BLaER1 treated with 17β-estradiol and CSF1 and Interleukin-3, amounts not matched to agents 10 nM and 100 nM (cell line): ENCODE results near the gene PDGFC.

Source experiments
- H3K27ac ChIP-seq, 11 experiments: shearing (Covaris generic); formaldehyde crosslinking; 2 replicates each; pipeline ENCODE4 v1.8.1; 2022
- H3K27me3 ChIP-seq, 11 experiments: shearing (Covaris generic); formaldehyde crosslinking; 2 replicates each; pipeline ENCODE4 v1.8.1; 2022
- H3K36me3 ChIP-seq, 11 experiments: shearing (Covaris generic); formaldehyde crosslinking; 2 replicates each; pipeline ENCODE4 v1.8.1; 2022
- H3K4me1 ChIP-seq, 10 experiments: shearing (Covaris generic); formaldehyde crosslinking; 2 replicates each; pipeline ENCODE4 v1.8.1; 2022
- H3K4me2 ChIP-seq, 11 experiments: shearing (Covaris generic); formaldehyde crosslinking; 2 replicates each; pipeline ENCODE4 v1.8.1; 2022
- H3K4me3 ChIP-seq, 10 experiments: shearing (Covaris generic); formaldehyde crosslinking; 2 replicates each; pipeline ENCODE4 v1.8.1; 2022
- H3K9ac ChIP-seq, 11 experiments: shearing (Covaris generic); formaldehyde crosslinking; 2 replicates each; pipeline ENCODE4 v1.8.1; 2022
- H3K9me3 ChIP-seq, 11 experiments: shearing (Covaris generic); formaldehyde crosslinking; replicated peaks in 1 of 11; 2 replicates each; pipeline ENCODE4 v1.8.1; 2022
- H4K20me1 ChIP-seq, 11 experiments: shearing (Covaris generic); formaldehyde crosslinking; 2 replicates each; pipeline ENCODE4 v1.8.1; 2022
- Cebpa-rat ChIP-seq, 11 experiments: shearing (Covaris generic); IDR thresholded peaks; 2 replicates each; pipeline ENCODE4 v1.8.1; 2022

Gene PDGFC

GRCh38 chr4:156889616-156890594 lies 81.7 kb downstream of the PDGFC start:
- Histone ChIP-seq H3K4me2 (no peak overlapping the region), H3K4me3 (no peak overlapping the region), H4K20me1 (no peaks in the 10 kb centered on the region), H3K4me1 (0 out of 20 replicates have a peak, but pooled peaks cover 0 to 5% (median 0%) of the 10 kb centered on the region in 10 experiments), H3K9ac (no peak overlapping the region), H3K27me3 (no peaks in the 10 kb centered on the region), H3K9me3 (peaks cover 0 to 7% (median 0%) of the 10 kb centered on the region in 11 experiments; a peak in 1 of 22 replicates), H3K36me3 (no peaks in the 10 kb centered on the region), H3K27ac (no peak overlapping the region)
- no peak for TF ChIP-seq Cebpa-rat (IDR thresholded peaks at IDR 0.05)

- Histone ChIP-seq H3K4me2 (no peak overlapping the region), H4K20me1 (no peaks in the 10 kb centered on the region), H3K9me3 (peaks cover 0 to 7% (median 0%) of the 10 kb centered on the region in 11 experiments; a peak in 1 of 22 replicates), H3K4me3 (no peak overlapping the region), H3K4me1 (0 out of 20 replicates have a peak, but pooled peaks cover 0 to 5% (median 0%) of the 10 kb centered on the region in 10 experiments), H3K27me3 (no peaks in the 10 kb centered on the region), H3K36me3 (no peaks in the 10 kb centered on the region), H3K9ac (no peak overlapping the region), H3K27ac (no peak overlapping the region)
- no peak for TF ChIP-seq Cebpa-rat (IDR thresholded peaks at IDR 0.05)
Measured at GRCh38 chr4:156888762-156889161, 82.8 kb downstream of the PDGFC start.

GRCh38 chr4:156886481-156886880 lies 85.1 kb downstream of the PDGFC start:
- Histone ChIP-seq H3K36me3 (no peaks in the 10 kb centered on the region), H3K27me3 (no peaks in the 10 kb centered on the region), H3K9ac (no peak overlapping the region), H4K20me1 (no peaks in the 10 kb centered on the region), H3K27ac (no peak overlapping the region), H3K9me3 (peaks cover 0 to 7% (median 0%) of the 10 kb centered on the region in 11 experiments; a peak in 1 of 22 replicates), H3K4me2 (no peak overlapping the region), H3K4me3 (no peak overlapping the region), H3K4me1 (0 out of 20 replicates have a peak, but pooled peaks cover 0 to 5% (median 0%) of the 10 kb centered on the region in 10 experiments)
- no peak for TF ChIP-seq Cebpa-rat (IDR thresholded peaks at IDR 0.05)

- Histone ChIP-seq H3K9ac (no peak overlapping the region), H3K27ac (no peak overlapping the region), H3K27me3 (no peaks in the 10 kb centered on the region), H3K4me1 (0 out of 20 replicates have a peak, but pooled peaks cover 0 to 5% (median 0%) of the 10 kb centered on the region in 10 experiments), H4K20me1 (no peaks in the 10 kb centered on the region), H3K4me2 (no peak overlapping the region), H3K36me3 (no peaks in the 10 kb centered on the region), H3K4me3 (no peak overlapping the region), H3K9me3 (peaks cover 0 to 7% (median 0%) of the 10 kb centered on the region in 11 experiments; a peak in 1 of 22 replicates)
- TF ChIP-seq Cebpa-rat (IDR thresholded peaks at IDR 0.05): no peak
Measured at GRCh38 chr4:156885374-156885773, 86.2 kb downstream of the PDGFC start.

- H3K27me3 ChIP-seq: no peaks in the 10 kb centered on the region
- no peak overlapping the region for H3K9ac ChIP-seq
- H3K4me2 ChIP-seq: no peak overlapping the region
- H3K9me3 ChIP-seq: peaks cover 0 to 7% (median 0%) of the 10 kb centered on the region in 11 experiments; a peak in 1 of 22 replicates
- no peak overlapping the region for H3K27ac ChIP-seq
- no peaks in the 10 kb centered on the region for H4K20me1 ChIP-seq
- H3K4me3 ChIP-seq: no peak overlapping the region
- no peaks in the 10 kb centered on the region for H3K36me3 ChIP-seq
- 0 out of 20 replicates have a peak, but pooled peaks cover 0 to 5% (median 0%) of the 10 kb centered on the region in 10 experiments for H3K4me1 ChIP-seq
- no peak for TF ChIP-seq Cebpa-rat (IDR thresholded peaks at IDR 0.05)
Measured at GRCh38 chr4:156884183-156884582, 87.4 kb downstream of the PDGFC start.

GRCh38 chr4:156875704-156876103 lies 95.9 kb downstream of the PDGFC start:
- Histone ChIP-seq H3K4me2 (no peak overlapping the region), H3K9me3 (no peaks in the 10 kb centered on the region), H3K27ac (no peak overlapping the region), H3K36me3 (no peaks in the 10 kb centered on the region), H3K4me3 (no peak overlapping the region), H4K20me1 (no peaks in the 10 kb centered on the region), H3K9ac (no peak overlapping the region), H3K4me1 (no peaks in the 10 kb centered on the region), H3K27me3 (no peaks in the 10 kb centered on the region)
- TF ChIP-seq Cebpa-rat (IDR thresholded peaks at IDR 0.05): no peak

- Histone ChIP-seq H3K9ac (no peak overlapping the region), H4K20me1 (no peaks in the 10 kb centered on the region)
Measured at GRCh38 chr4:156875055-156875454, 96.5 kb downstream of the PDGFC start.

GRCh38 chr4:156873799-156874198 lies 97.8 kb downstream of the PDGFC start:
- TF ChIP-seq Cebpa-rat (IDR thresholded peaks at IDR 0.05): no peak
- no peak overlapping the region for H3K9ac ChIP-seq
- no peaks in the 10 kb centered on the region for H3K27me3 ChIP-seq
- no peaks in the 10 kb centered on the region for H4K20me1 ChIP-seq
- H3K36me3 ChIP-seq: no peaks in the 10 kb centered on the region
- H3K4me3 ChIP-seq: no peak overlapping the region
- H3K4me1 ChIP-seq: no peaks in the 10 kb centered on the region
- no peak overlapping the region for H3K27ac ChIP-seq
- H3K9me3 ChIP-seq: no peaks in the 10 kb centered on the region
- no peak overlapping the region for H3K4me2 ChIP-seq

More at GRCh38 chr4:156875055-156875454, 96.5 kb downstream of the PDGFC start:
- Histone ChIP-seq H3K4me2 (no peak overlapping the region), H3K4me3 (no peak overlapping the region), H3K27me3 (no peaks in the 10 kb centered on the region), H3K9me3 (no peaks in the 10 kb centered on the region), H3K4me1 (no peaks in the 10 kb centered on the region), H3K27ac (no peak overlapping the region), H3K36me3 (no peaks in the 10 kb centered on the region)
- no peak for TF ChIP-seq Cebpa-rat (IDR thresholded peaks at IDR 0.05)

GRCh38 chr4:156870861-156871260 lies 100.7 kb downstream of the PDGFC start:
- H3K4me3 ChIP-seq: no peak overlapping the region
- H3K27ac ChIP-seq: no peak overlapping the region
- no peaks in the 10 kb centered on the region for H3K27me3 ChIP-seq
- H3K4me2 ChIP-seq: no peak overlapping the region
- H3K4me1 ChIP-seq: no peaks in the 10 kb centered on the region
- 0 out of 22 replicates have a peak, but pooled peaks cover 0 to 4% (median 0%) of the 10 kb centered on the region in 11 experiments for H3K9me3 ChIP-seq
- no peaks in the 10 kb centered on the region for H4K20me1 ChIP-seq
- no peak overlapping the region for H3K9ac ChIP-seq
- TF ChIP-seq Cebpa-rat (IDR thresholded peaks at IDR 0.05): no peak
- no peaks in the 10 kb centered on the region for H3K36me3 ChIP-seq
